HepG2 (cell line): ENCODE results near the gene STMN3. TPM values are rescaled to one million over a fixed set of nuclear protein-coding genes. Genes with fewer than 3 reads are reported as not detected.

Experiments used
- ADNP ChIP-seq: sonication (generic); formaldehyde crosslinking; IDR thresholded peaks from 2 replicates; pipeline ENCODE4 v1.4.0; 2020; ENCODE audit warnings: missing genetic modification reagents
- BCL3 ChIP-seq: sonication (generic); formaldehyde crosslinking; IDR thresholded peaks from 2 replicates; pipeline ENCODE4 v1.5.1; 2020; ENCODE audit warnings: mild to moderate bottlenecking, missing genetic modification reagents, moderate library complexity
- HDAC6 ChIP-seq: fragments of 200-600 bp; sonication (generic); IDR thresholded peaks from 2 replicates; pipeline ENCODE4 v1.7.0; 2017; ENCODE audit warnings: mild to moderate bottlenecking, antibody characterized with exemption, low read length, low read depth
- HOXA9 ChIP-seq: sonication (generic); formaldehyde crosslinking; IDR thresholded peaks from 2 replicates; pipeline ENCODE4 v1.8.1; 2022; ENCODE audit warnings: missing genetic modification reagents, mild to moderate bottlenecking, moderate library complexity, borderline replicate concordance
- POLR2AphosphoS2 ChIP-seq: IDR thresholded peaks from 2 replicates; pipeline ENCODE4 v1.6.1; 2011; ENCODE audit warnings: low read depth, low read length, improper control_type of control experiment
- SNAPC4 ChIP-seq: sonication (generic); formaldehyde crosslinking; IDR thresholded peaks from 2 replicates; pipeline ENCODE4 v1.4.0; 2020; ENCODE audit warnings: mild to moderate bottlenecking, missing genetic modification reagents
- polyA plus RNA-seq, 8 experiments: library from polyadenylated mRNA; depleted of rRNA in 3 of 8; stranded (reverse) in 7 of 8; unstranded in 1 of 8; fragments of >200 nt; fragmentation: Illumina TruSeq in 4 of 8; extraction: Trizol in 4 of 8; gene quantifications; 2 replicates each; pipeline versions ENCODE4 v1.2.1 to v1.2.3, GENCODE V29; 2011 to 2016; ENCODE audit warnings: low read depth in 4 of 8, missing spikeins in 1 of 8, mixed read lengths in 1 of 8; ENCODE audit not compliant: insufficient read depth in 1 of 8
- total RNA-seq, 5 experiments: library from RNA; depleted of rRNA; stranded (reverse); fragments of >200 nt; fragmentation: Illumina TruSeq; extraction: Trizol; gene quantifications; 2 replicates each; pipeline ENCODE4 v1.2.3, GENCODE V29; 2016; ENCODE audit warnings: low read depth in 1 of 5
- TF ChIP-seq, protein P1 (sequence below): IDR thresholded peaks from 2 replicates; pipeline ENCODE4 v1.6.1; 2016; ENCODE audit warnings: missing biosample characterization, missing genetic modification reagents, low read depth

STMN3 gene
- total and polyA plus RNA-seq, 2 of the 13 experiments (the other 11 are each of a cell fraction or from before 2014, with no cell fraction given): 21.0 to 48.3 TPM

GRCh38 chr20:63627751-63628245 lies 25.4 kb downstream of the STMN3 start (continued):
- TF ChIP-seq SNAPC4: no peak
- TF ChIP-seq POLR2AphosphoS2: 0 out of 2 replicates have a peak, but pooled peaks have one; percentile 25
- TF ChIP-seq HOXA9 (CRISPR knock-in tag): no peak; the same call in 1 of the 2 replicates
- no peak for TF ChIP-seq HDAC6
- TF ChIP-seq ADNP (CRISPR knock-in tag): no peak
- TF ChIP-seq BCL3 (CRISPR knock-in tag): no peak
- TF ChIP-seq, protein P1, sequence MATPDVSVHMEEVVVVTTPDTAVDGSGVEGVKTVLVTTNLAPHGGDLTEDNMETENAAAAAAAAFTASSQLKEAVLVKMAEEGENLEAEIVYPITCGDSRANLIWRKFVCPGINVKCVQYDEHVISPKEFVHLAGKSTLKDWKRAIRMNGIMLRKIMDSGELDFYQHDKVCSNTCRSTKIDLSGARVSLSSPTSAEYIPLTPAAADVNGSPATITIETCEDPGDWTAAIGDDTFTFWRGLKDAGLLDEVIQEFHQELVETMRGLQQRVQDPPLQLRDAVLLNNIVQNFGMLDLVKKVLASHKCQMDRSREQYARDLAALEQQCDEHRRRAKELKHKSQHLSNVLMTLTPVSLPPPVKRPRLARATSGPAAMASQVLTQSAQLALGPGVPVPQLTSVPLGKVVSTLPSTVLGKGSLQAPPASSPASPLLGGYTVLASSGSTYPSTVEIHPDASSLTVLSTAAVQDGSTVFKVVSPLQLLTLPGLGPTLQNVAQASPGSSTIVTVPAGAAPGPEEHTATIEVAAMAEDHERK (CRISPR knock-in tag): no peak
